Left colon (tissue), 2 donors: Measurements from ENCODE around the gene TBXA2R. TPM values are rescaled to one million over a fixed set of nuclear protein-coding genes. Genes with fewer than 3 reads are reported as not detected.
A peak's percentile ranks its signal among the peaks of the same experiment; 100 is the strongest.

ENCODE experiments used
- ATAC-seq: fragments of 200-7000 bp; cut with Tn5 transposase; one replicate; pipeline ENCODE4 v1.9.1; 2020; ENCODE audit warnings: mild to moderate bottlenecking, moderate library complexity
- DNase-seq, 2 donors: peaks; one replicate each; pipeline ENCODE4 v3.0.0-alpha.2; 2020
- intact Hi-C, 2 donors: fragments of 100-400 bp; cut with DNase I in 1 of 2; cut with micrococcal nuclease in 1 of 2; formaldehyde crosslinking; loops; one replicate each; pipeline versions ENCODE4 v1.11.2 to v1.14.0; 2022; cut with DNase I, micrococcal nuclease
- total RNA-seq, 2 donors: library from RNA; stranded (reverse); fragmentation: NEBNext Ultra II Directional; extraction: Animal tissue kit (Norgen Biotek cat#: 25700); gene quantifications; one replicate each; pipeline ENCODE4 v1.2.1, GENCODE V29; 2021
- donor health status: DM: no; HTN: no; CAD: no.
- donor health status: DM: yes; HTN: yes; CAD: no.

The TBXA2R gene
- total RNA-seq, 2 donors from 2014 or later, result 0.64 to 1.0 TPM

DNA sequence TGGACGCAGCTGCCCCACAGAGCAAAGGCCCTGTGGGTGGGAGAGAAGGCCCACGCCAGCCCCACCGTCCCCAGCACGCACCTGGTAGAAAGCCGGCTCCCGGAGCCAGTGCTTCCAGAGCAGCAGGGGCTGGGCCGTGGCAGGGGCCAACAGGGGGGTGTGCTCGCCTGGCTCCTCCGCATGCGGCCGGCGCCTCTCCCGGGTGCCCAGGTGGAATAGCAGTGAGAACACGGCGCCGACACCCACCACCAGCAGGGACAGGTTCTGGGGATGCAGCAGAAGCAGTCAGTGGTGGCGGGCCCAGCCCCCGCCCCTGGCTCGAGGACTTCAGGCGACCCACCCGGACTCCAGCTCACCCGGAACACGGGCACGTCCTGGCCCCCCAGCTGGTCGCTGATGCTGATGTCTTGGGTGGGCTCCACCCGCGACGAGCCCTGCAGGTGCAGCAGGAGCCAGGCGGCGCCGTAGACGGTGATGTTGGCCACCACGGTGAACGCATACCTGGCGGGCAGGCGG is 58.9 kb downstream of the TBXA2R start:
- intact Hi-C loops, result loop anchor here (5.0 kb wide), 2 partner anchors 69 to 74 kb away; no protein-coding TSS in a partner anchor
- ATAC-seq (no peak), DNase-seq (no peak)

DNA sequence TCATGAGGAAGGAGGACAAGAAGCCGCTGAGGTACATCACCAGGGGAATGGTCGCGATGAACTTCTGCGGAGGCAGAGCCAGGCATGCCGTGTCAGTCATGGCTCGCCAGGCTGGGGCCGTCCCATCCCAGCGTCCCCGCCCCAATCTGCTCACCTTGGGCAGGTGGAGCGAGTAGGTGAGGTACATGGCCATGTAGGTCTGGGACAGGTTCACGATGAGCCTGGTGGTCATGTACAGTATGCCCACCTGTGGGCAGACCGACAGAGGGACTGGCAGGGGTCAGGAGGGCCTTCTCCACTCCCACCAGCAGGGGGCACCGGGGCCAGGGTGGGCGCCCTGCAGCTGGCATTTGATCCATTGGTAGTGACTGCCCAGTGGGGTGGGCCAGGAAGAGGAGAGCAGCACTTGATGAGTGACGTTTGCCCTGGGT is 59.4 kb downstream of the TBXA2R start:
- intact Hi-C loops, result loop anchor here (5.0 kb wide), 2 partner anchors 70 to 75 kb away; no protein-coding TSS in a partner anchor
- ATAC-seq (no peak), DNase-seq (no peak)

- DNase-seq (no peak), ATAC-seq (peak; percentile 32)
- intact Hi-C loops, result loop anchor here (5.0 kb wide), 2 partner anchors 71 to 76 kb away; no protein-coding TSS in a partner anchor
Measured at GRCh38 chr19:3546119-3546518, 60.6 kb downstream of the TBXA2R start.

DNA sequence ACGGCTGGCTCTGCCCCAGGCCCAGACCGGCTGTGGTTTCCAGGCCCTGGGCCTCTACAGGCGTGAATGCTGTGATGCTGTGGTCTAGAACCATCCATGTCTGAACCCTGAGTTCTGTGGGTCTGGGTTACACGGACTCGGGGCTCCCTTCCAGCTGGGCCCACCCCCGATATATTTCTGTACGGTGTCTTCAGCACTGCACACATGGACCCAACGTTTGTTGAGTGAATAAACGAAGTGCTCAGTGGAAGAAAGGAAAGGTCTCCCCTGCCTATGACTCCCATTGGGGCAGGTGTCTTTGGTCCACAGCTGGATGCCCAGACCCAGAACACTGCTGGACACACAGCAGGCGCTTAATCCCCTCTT is 61.0 kb downstream of the TBXA2R start:
- intact Hi-C loops, result loop anchor here (5.0 kb wide), 2 partner anchors 72 to 77 kb away; no protein-coding TSS in a partner anchor
- ATAC-seq, result no peak
- DNase-seq, result no peak

- ATAC-seq (peak; percentile 74), DNase-seq (peak; percentile 56 to 79)
- intact Hi-C loops, result loop anchor here (5.0 kb wide), 2 partner anchors 72 to 77 kb away; no protein-coding TSS in a partner anchor
Measured at GRCh38 chr19:3544742-3545668, 61.7 kb downstream of the TBXA2R start.

Other genes starting within 250 kb of the TBXA2R start
- 10 to 100 TPM; 52.4 to 57.8 TPM for gene NFIC, start 240.3 kb downstream of the TBXA2R start, total RNA-seq
- gene SMIM24, start 126.3 kb downstream of the TBXA2R start, total RNA-seq, result 10 to 100 TPM; 42.0 to 45.8 TPM
- gene SMIM44, start 123.4 kb downstream of the TBXA2R start, total RNA-seq, result 1 to 10 TPM; 6.0 to 6.1 TPM
- 10 to 100 TPM in 1 of 2 donors, 1 to 10 TPM in 1; 8.8 to 13.6 TPM for gene DOHH, start 106.2 kb downstream of the TBXA2R start, total RNA-seq
- gene FZR1, start 100.6 kb downstream of the TBXA2R start, total RNA-seq, result 10 to 100 TPM; 39.7 to 47.2 TPM
- 1 to 10 TPM; 2.2 to 3.5 TPM for gene TEKTIP1, start 67.7 kb downstream of the TBXA2R start, total RNA-seq
- 10 to 100 TPM; 31.0 to 41.1 TPM for gene MFSD12, start 49.3 kb downstream of the TBXA2R start, total RNA-seq
- gene HMG20B, start 33.9 kb downstream of the TBXA2R start, total RNA-seq, result 10 to 100 TPM; 85.6 to 88.2 TPM
- under 1 TPM; 0.24 to 0.64 TPM for gene GIPC3, start 21.4 kb downstream of the TBXA2R start, total RNA-seq
- 10 to 100 TPM; 16.9 to 20.0 TPM for gene CACTIN, start 19.9 kb upstream of the TBXA2R start, total RNA-seq
- gene PIP5K1C, start 93.6 kb upstream of the TBXA2R start, total RNA-seq, result 10 to 100 TPM; 25.1 to 33.1 TPM
- gene TJP3, start 101.5 kb upstream of the TBXA2R start, total RNA-seq, result 100 to 1,000 TPM; 297 to 343 TPM
- gene APBA3, start 154.8 kb upstream of the TBXA2R start, total RNA-seq, result 10 to 100 TPM; 15.4 to 17.5 TPM
- gene MRPL54, start 155.8 kb upstream of the TBXA2R start, total RNA-seq, result 10 to 100 TPM; 64.6 to 67.7 TPM
- gene RAX2, start 165.4 kb upstream of the TBXA2R start, total RNA-seq, result not detected
- gene MATK, start 179.5 kb upstream of the TBXA2R start, total RNA-seq, result 1 to 10 TPM; 1.5 to 2.4 TPM